RWPE1 (cell line): ENCODE measurements around the gene AOAH.

Experiments used
- CTCF ChIA-PET: fragments of 350-600 bp; sonication (Branson Sonifier 250); formaldehyde crosslinking; extraction: SDS; loops from one replicate; lab custom pipeline; 2021; lab: Yijun Ruan, JAX
- POLR2A ChIA-PET: fragments of 400-600 bp; formaldehyde crosslinking; extraction: SDS; loops from one replicate; lab custom pipeline; 2020; ENCODE audit warnings: antibody characterized with exemption; ENCODE audit not compliant: low non-redundant PET; lab: Yijun Ruan, JAX
- DNase-seq: peaks from one replicate; pipeline ENCODE4 v3.0.0; 2012; ENCODE audit warnings: low spot score
- H3K27ac ChIP-seq: fragments of 450-650 bp; 2 replicates; pipeline ENCODE4 v1.5.1; 2017
- CTCF ChIP-seq: fragments of 450-650 bp; conservative IDR thresholded peaks from 2 replicates; pipeline ENCODE4 v1.5.1; 2017; ENCODE audit warnings: low read depth, mild to moderate bottlenecking

AOAH gene

GRCh38 chr7:36642414-36642813, 81.9 kb downstream of the AOAH start:
- no peak for TF ChIP-seq CTCF
- no peak overlapping the region for H3K27ac ChIP-seq
- POLR2A ChIA-PET = no interaction called here
- DNase-seq = no peak
- CTCF ChIA-PET = interaction anchor here (0.6 kb wide), 1 partner anchor 1304 kb away, joined by 3 read pairs; no protein-coding TSS in a partner anchor

GRCh38 chr7:36642010-36642409, 82.3 kb downstream of the AOAH start:
- TF ChIP-seq CTCF = no peak
- no peak overlapping the region for H3K27ac ChIP-seq
- POLR2A ChIA-PET = no interaction called here
- CTCF ChIA-PET = interaction anchor here (0.6 kb wide), 1 partner anchor 1305 kb away, joined by 3 read pairs; no protein-coding TSS in a partner anchor
- DNase-seq = no peak

GRCh38 chr7:36640682-36641081, 83.6 kb downstream of the AOAH start:
- ChIA-PET CTCF (no interaction called here), POLR2A (no interaction called here)
- no peak overlapping the region for H3K27ac ChIP-seq
- TF ChIP-seq CTCF = no peak
- DNase-seq = no peak

GRCh38 chr7:36639826-36640225, 84.5 kb downstream of the AOAH start:
- ChIA-PET CTCF (no interaction called here), POLR2A (no interaction called here)
- no peak for TF ChIP-seq CTCF
- DNase-seq = no peak
- no peak overlapping the region for H3K27ac ChIP-seq

GRCh38 chr7:36638586-36639263, 85.6 kb downstream of the AOAH start:
- ChIA-PET CTCF (no interaction called here), POLR2A (no interaction called here)
- no peak for TF ChIP-seq CTCF
- no peak overlapping the region for H3K27ac ChIP-seq
- DNase-seq = no peak

- no peak overlapping the region for H3K27ac ChIP-seq
- DNase-seq = no peak
- CTCF ChIA-PET = no interaction called here
- POLR2A ChIA-PET = no interaction called here
- TF ChIP-seq CTCF = no peak
Measured at GRCh38 chr7:36638140-36638539, 86.2 kb downstream of the AOAH start.
